Measurements from ENCODE around the gene COBL.

DNA sequence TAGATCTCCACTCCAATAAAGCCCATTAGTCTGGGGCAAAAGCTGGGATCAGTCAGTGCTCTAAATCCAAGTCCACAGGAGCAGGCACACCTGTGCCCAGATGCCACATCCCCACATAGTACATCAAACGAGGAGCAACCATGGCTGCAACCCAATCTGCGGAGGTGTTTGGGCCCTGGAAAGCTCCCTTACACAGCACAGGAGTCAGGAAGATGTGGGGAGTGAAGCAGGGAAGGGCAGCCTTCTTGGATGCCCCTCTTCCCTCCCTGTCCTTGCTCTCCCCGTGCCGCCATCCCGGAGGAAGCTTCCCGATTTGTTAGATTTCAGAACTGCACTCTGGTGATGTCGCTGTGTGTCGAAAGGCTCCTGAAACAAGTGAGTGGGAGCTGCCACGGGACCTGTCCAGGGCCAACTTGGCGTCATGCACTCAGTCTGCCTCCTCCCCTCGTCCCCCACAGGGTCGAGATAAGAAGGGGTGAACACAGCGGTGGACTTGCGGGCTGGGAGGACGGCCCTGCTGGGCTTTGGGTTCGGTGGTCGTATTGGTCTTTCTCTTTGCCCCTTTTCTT lies 303.3 kb downstream of the COBL start:
- TF ChIP-seq, protein P1, sequence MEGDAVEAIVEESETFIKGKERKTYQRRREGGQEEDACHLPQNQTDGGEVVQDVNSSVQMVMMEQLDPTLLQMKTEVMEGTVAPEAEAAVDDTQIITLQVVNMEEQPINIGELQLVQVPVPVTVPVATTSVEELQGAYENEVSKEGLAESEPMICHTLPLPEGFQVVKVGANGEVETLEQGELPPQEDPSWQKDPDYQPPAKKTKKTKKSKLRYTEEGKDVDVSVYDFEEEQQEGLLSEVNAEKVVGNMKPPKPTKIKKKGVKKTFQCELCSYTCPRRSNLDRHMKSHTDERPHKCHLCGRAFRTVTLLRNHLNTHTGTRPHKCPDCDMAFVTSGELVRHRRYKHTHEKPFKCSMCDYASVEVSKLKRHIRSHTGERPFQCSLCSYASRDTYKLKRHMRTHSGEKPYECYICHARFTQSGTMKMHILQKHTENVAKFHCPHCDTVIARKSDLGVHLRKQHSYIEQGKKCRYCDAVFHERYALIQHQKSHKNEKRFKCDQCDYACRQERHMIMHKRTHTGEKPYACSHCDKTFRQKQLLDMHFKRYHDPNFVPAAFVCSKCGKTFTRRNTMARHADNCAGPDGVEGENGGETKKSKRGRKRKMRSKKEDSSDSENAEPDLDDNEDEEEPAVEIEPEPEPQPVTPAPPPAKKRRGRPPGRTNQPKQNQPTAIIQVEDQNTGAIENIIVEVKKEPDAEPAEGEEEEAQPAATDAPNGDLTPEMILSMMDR (IDR thresholded peaks at IDR 0.05; ENCODE audit: control extremely low read depth in 1 of 3, insufficient read depth in 1 of 3, low read depth in 1 of 3, low read length in 3 of 3) = no peak
- no peak for TF ChIP-seq CEBPB (IDR thresholded peaks at IDR 0.05; ENCODE audit: low read depth, low read length)
- no peak for TF ChIP-seq GABPA (IDR thresholded peaks at IDR 0.05; ENCODE audit: borderline replicate concordance, insufficient read depth, low read length)
- TF ChIP-seq POLR2A (IDR thresholded peaks at IDR 0.05; ENCODE audit: control extremely low read depth in 1 of 2, low read depth in 2 of 2, low read length in 2 of 2) = no peak
- TF ChIP-seq EZH2 (IDR thresholded peaks at IDR 0.05; ENCODE audit: low read depth, low read length, severe bottlenecking) = no peak
- no peak for TF ChIP-seq EP300 (IDR thresholded peaks at IDR 0.05; ENCODE audit: borderline replicate concordance in 1 of 2, low read depth in 2 of 2, low read length in 2 of 2)
- TF ChIP-seq, protein P2, sequence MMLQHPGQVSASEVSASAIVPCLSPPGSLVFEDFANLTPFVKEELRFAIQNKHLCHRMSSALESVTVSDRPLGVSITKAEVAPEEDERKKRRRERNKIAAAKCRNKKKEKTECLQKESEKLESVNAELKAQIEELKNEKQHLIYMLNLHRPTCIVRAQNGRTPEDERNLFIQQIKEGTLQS (IDR thresholded peaks at IDR 0.05; ENCODE audit: insufficient read depth, low read depth, low read length) = no peak
- no peak for TF ChIP-seq SUZ12 (IDR thresholded peaks at IDR 0.05; ENCODE audit: low read length)
- no peak for TF ChIP-seq MAX (IDR thresholded peaks at IDR 0.05)
- TF ChIP-seq SP2 (IDR thresholded peaks at IDR 0.05; ENCODE audit: low read length) = no peak
- TF ChIP-seq KDM4A (IDR thresholded peaks at IDR 0.05; ENCODE audit: low read depth, low read length, severe bottlenecking) = no peak
- no peak for TF ChIP-seq SIN3A (conservative IDR thresholded peaks at IDR 0.05 in 1 of 2, IDR thresholded peaks at IDR 0.05 in 1 of 2; ENCODE audit: low read depth in 1 of 2, low read length in 2 of 2)
